Duodenal mucosa (tissue), 2 donors: ENCODE measurements around the gene MCM5.
A peak's percentile ranks its signal among the peaks of the same experiment; 100 is the strongest.
"Not testable (repeated sequence)": the region's sequence is repeated elsewhere in the genome, so short reads cannot be mapped to it uniquely, and the experiment has no call there.

ENCODE experiments used
- H3K27ac ChIP-seq: one replicate; pipeline ENCODE4 v1.7.0; 2013; ENCODE audit warnings: low read depth, low read length
- H3K27me3 ChIP-seq, 2 donors: one replicate each; pipeline ENCODE4 v1.7.0; 2013; ENCODE audit warnings: low read length in 2 of 2, control low read depth in 1 of 2; ENCODE audit not compliant: insufficient read depth in 2 of 2, control insufficient read depth in 1 of 2
- H3K36me3 ChIP-seq, 2 donors: one replicate each; pipeline ENCODE4 v1.7.0; 2013; ENCODE audit warnings: low read length in 2 of 2, control low read depth in 1 of 2; ENCODE audit not compliant: insufficient read depth in 2 of 2, control insufficient read depth in 1 of 2
- H3K4me1 ChIP-seq, 2 donors: one replicate each; pipeline ENCODE4 v1.7.0; 2013; ENCODE audit warnings: low read length in 2 of 2, control low read depth in 1 of 2; ENCODE audit not compliant: insufficient read depth in 2 of 2, control insufficient read depth in 1 of 2
- H3K4me3 ChIP-seq, 2 donors: one replicate each; pipeline ENCODE4 v1.7.0; 2013; ENCODE audit warnings: low read length in 2 of 2, low read depth in 1 of 2
- H3K9ac ChIP-seq, 2 donors: one replicate each; pipeline ENCODE4 v1.7.0; 2013; ENCODE audit warnings: low read length in 2 of 2, low read depth in 1 of 2
- H3K9me3 ChIP-seq, 2 donors: one replicate each; pipeline ENCODE4 v1.7.0; 2013; ENCODE audit warnings: low read length in 2 of 2, control low read depth in 1 of 2; ENCODE audit not compliant: control insufficient read depth in 1 of 2

MCM5 gene

GRCh38 chr22:35390933-35391332 lies 9.0 kb upstream of the MCM5 start:
- H3K4me1 ChIP-seq, result peaks cover 10 to 20% of the 10 kb centered on the region in 2 donors
- no peak overlapping the region for H3K27ac ChIP-seq
- no peak overlapping the region for H3K4me3 ChIP-seq
- peaks cover 3 to 29% of the 10 kb centered on the region in 2 donors for H3K36me3 ChIP-seq
- H3K27me3 ChIP-seq, result no peaks in the 10 kb centered on the region
- no peak overlapping the region for H3K9ac ChIP-seq
- H3K9me3 ChIP-seq, result no peaks in the 10 kb centered on the region

- Histone ChIP-seq H3K4me1 (peaks cover 10 to 23% of the 10 kb centered on the region in 2 donors), H3K9ac (no peak overlapping the region), H3K4me3 (no peak overlapping the region), H3K27ac (no peak overlapping the region), H3K27me3 (no peaks in the 10 kb centered on the region), H3K36me3 (peaks cover 0 to 18% of the 10 kb centered on the region in 2 donors), H3K9me3 (no peaks in the 10 kb centered on the region)
These were observed 7.6 kb upstream of the MCM5 start for GRCh38 chr22:35392357-35392756.

- no peak overlapping the region for H3K4me3 ChIP-seq
- H3K27me3 ChIP-seq, result no peaks in the 10 kb centered on the region
- H3K4me1 ChIP-seq, result peaks cover 14 to 27% of the 10 kb centered on the region in 2 donors
- H3K36me3 ChIP-seq, result peaks cover 0 to 14% of the 10 kb centered on the region in 2 donors
- H3K27ac ChIP-seq, result no peak overlapping the region
- no peaks in the 10 kb centered on the region for H3K9me3 ChIP-seq
- no peak overlapping the region for H3K9ac ChIP-seq
These were observed 6.6 kb upstream of the MCM5 start for GRCh38 chr22:35393116-35394010.

GRCh38 chr22:35394011-35394312 lies 6.0 kb upstream of the MCM5 start:
- no peaks in the 10 kb centered on the region for H3K9me3 ChIP-seq
- peaks cover 0 to 14% of the 10 kb centered on the region in 2 donors for H3K36me3 ChIP-seq
- no peak overlapping the region for H3K4me3 ChIP-seq
- H3K9ac ChIP-seq, result no peak overlapping the region
- no peak overlapping the region for H3K27ac ChIP-seq
- H3K4me1 ChIP-seq, result peaks cover 14 to 27% of the 10 kb centered on the region in 2 donors
- H3K27me3 ChIP-seq, result no peaks in the 10 kb centered on the region

- Histone ChIP-seq H3K4me1 (peaks cover 14 to 30% of the 10 kb centered on the region in 2 donors), H3K27ac (no peak overlapping the region), H3K27me3 (no peaks in the 10 kb centered on the region)
These were observed 5.0 kb upstream of the MCM5 start for GRCh38 chr22:35394810-35395563.

GRCh38 chr22:35396622-35397021 lies 3.3 kb upstream of the MCM5 start:
- H3K4me1 ChIP-seq, result peaks cover 22 to 34% of the 10 kb centered on the region in 2 donors
- H3K9me3 ChIP-seq, H3K4me3 ChIP-seq, H3K36me3 ChIP-seq, H3K9ac ChIP-seq, H3K27me3 ChIP-seq: not testable (repeated sequence)
- H3K27ac ChIP-seq, result peak overlapping the region; percentile 17

More at GRCh38 chr22:35394810-35395563, 5.0 kb upstream of the MCM5 start:
- Histone ChIP-seq H3K4me3 (no peak overlapping the region), H3K36me3 (peaks cover 0 to 9% of the 10 kb centered on the region in 2 donors), H3K9me3 (no peaks in the 10 kb centered on the region), H3K9ac (no peak overlapping the region)

- H3K4me1 ChIP-seq, result peaks cover 26 to 29% of the 10 kb centered on the region in 2 donors
- no peak overlapping the region for H3K9ac ChIP-seq
- H3K4me3 ChIP-seq, result no peak overlapping the region
- H3K9me3 ChIP-seq, result no peaks in the 10 kb centered on the region
- no peaks in the 10 kb centered on the region for H3K27me3 ChIP-seq
- no peak overlapping the region for H3K27ac ChIP-seq
- H3K36me3 ChIP-seq, result peaks cover 0 to 3% of the 10 kb centered on the region in 2 donors
These were observed 2.6 kb upstream of the MCM5 start for GRCh38 chr22:35397095-35397904.

- H3K9ac ChIP-seq, result no peak overlapping the region
- no peaks in the 10 kb centered on the region for H3K27me3 ChIP-seq
- H3K27ac ChIP-seq, result no peak overlapping the region
- H3K36me3 ChIP-seq, result peaks cover 6 to 7% of the 10 kb centered on the region in 2 donors
- H3K4me1 ChIP-seq, result peaks cover 18% of the 10 kb centered on the region in 2 donors
- H3K4me3 ChIP-seq, result no peak overlapping the region
- H3K9me3 ChIP-seq, result no peaks in the 10 kb centered on the region
These were observed 1.4 kb upstream of the MCM5 start for GRCh38 chr22:35398591-35398973.

GRCh38 chr22:35399114-35399677 lies 744 bp upstream of the MCM5 start:
- Histone ChIP-seq H3K4me3 (peak overlapping the region; percentile 78 to 79), H3K27ac (peak overlapping the region; percentile 53), H3K36me3 (peaks cover 6 to 7% of the 10 kb centered on the region in 2 donors), H3K9ac (peak overlapping the region; percentile 48 to 66), H3K9me3 (no peaks in the 10 kb centered on the region), H3K27me3 (no peaks in the 10 kb centered on the region), H3K4me1 (peaks cover 14 to 15% of the 10 kb centered on the region in 2 donors)
